IPS-20b (cell line): ENCODE measurements around the gene GNGT1.
"Not testable (repeated sequence)": the region's sequence is repeated elsewhere in the genome, so short reads cannot be mapped to it uniquely, and the experiment has no call there.

Experiments used
- H3K27ac ChIP-seq: one replicate; pipeline ENCODE4 v1.5.1; 2013; ENCODE audit warnings: low read length
- H3K27me3 ChIP-seq: 2 replicates; pipeline ENCODE4 v1.6.1; 2013; ENCODE audit warnings: mild to moderate bottlenecking, low read length, inconsistent platforms; ENCODE audit not compliant: insufficient read depth
- H3K36me3 ChIP-seq: 2 replicates; pipeline ENCODE4 v1.6.1; 2013; ENCODE audit warnings: low read depth, mild to moderate bottlenecking, inconsistent platforms, low read length, moderate library complexity; ENCODE audit not compliant: insufficient read depth
- H3K4me1 ChIP-seq: 2 replicates; pipeline ENCODE4 v1.6.1; 2013; ENCODE audit warnings: mild to moderate bottlenecking, control low read depth, inconsistent platforms, low read length, moderate library complexity; ENCODE audit not compliant: insufficient read depth
- H3K4me3 ChIP-seq: 2 replicates; pipeline ENCODE4 v1.5.1; 2013; ENCODE audit warnings: mild to moderate bottlenecking, low read length, inconsistent platforms
- H3K9ac ChIP-seq: 2 replicates; pipeline ENCODE4 v1.6.1; 2013; ENCODE audit warnings: low read depth, mild to moderate bottlenecking, inconsistent platforms, low read length, moderate library complexity
- H3K9me3 ChIP-seq: 2 replicates; pipeline ENCODE4 v1.6.1; 2013; ENCODE audit warnings: mild to moderate bottlenecking, low read depth, low read length, inconsistent platforms; ENCODE audit not compliant: insufficient read depth

GNGT1 gene

DNA sequence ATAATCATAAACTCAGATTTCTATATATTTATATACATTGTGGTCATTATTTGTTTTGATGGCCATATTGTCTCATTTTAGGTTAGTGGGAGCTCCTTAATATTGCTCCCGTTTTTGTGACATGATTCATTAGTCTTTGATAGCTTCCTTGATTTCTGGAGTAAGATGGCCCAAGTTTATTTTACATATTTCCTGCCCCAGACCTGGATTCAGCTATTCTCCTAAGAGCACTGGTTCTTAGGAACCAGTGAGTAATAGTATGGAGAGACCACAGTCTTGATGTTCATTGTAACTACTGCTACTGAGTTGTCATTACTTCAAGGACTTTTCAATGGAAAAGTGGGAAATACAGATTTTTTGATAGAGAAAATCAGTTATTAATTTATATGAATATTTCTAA is 21.8 kb upstream of the GNGT1 start:
- Histone ChIP-seq H3K27ac (no peak overlapping the region), H3K27me3 (peaks cover 10% of the 10 kb centered on the region), H3K9me3 (no peaks in the 10 kb centered on the region; the same call in 1 of the 2 replicates), H3K4me1 (no peaks in the 10 kb centered on the region), H3K9ac (no peak overlapping the region), H3K4me3 (no peak overlapping the region), H3K36me3 (no peaks in the 10 kb centered on the region)

DNA sequence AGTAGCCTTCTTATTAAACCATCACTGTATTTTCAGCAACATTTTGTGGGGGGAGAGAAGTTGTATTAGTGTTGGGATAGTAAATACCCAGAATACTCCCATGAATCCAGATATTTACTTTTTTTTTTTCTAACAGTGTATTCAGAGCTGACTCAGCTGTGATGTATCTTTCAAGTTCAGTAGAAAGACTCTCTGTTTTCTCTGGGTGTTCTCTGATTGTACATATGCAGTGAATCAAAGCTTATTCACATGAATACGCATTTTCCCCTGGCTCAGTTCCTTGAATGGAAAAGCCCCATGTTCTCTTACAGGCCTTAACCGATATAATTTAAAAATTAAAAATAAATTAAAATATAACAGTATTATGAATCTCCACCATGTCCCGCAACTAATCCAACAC is 17.1 kb upstream of the GNGT1 start:
- Histone ChIP-seq H3K4me3 (peak overlapping the region; percentile 82; the same call in 1 of the 2 replicates), H3K36me3 (no peaks in the 10 kb centered on the region), H3K9ac (no peak overlapping the region), H3K27me3 (peaks cover 36% of the 10 kb centered on the region), H3K27ac (no peak overlapping the region), H3K9me3 (no peaks in the 10 kb centered on the region), H3K4me1 (no peaks in the 10 kb centered on the region)

DNA sequence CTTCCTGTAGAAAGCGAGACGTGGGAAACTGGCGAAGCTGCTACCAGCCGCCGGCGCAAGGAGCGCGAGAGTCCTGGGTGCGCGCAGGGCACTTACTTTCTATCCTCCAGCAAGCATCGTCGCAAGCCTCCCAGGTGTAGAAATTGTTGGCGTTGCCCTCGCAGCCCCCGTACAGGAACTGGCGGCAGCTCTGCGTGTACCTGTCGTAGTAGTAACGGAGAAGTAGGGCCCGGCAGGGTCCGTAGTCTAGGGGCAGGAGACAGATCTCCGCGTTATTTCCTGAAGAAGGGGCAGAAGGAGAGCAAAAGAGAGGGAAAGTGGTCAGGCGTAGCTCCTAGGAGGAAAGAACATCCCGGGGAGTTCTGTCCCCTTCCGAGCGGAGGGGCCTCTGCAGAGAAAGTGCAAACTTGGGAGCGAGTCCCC is 16.3 kb upstream of the GNGT1 start:
- Histone ChIP-seq H3K36me3 (no peaks in the 10 kb centered on the region), H3K9me3 (no peaks in the 10 kb centered on the region), H3K4me1 (no peaks in the 10 kb centered on the region), H3K4me3 (peak overlapping the region; percentile 82), H3K9ac (peak overlapping the region; percentile 50; the same call in 1 of the 2 replicates), H3K27me3 (peaks cover 36% of the 10 kb centered on the region), H3K27ac (no peak overlapping the region)

- Histone ChIP-seq H3K4me1 (no peaks in the 10 kb centered on the region), H3K36me3 (no peaks in the 10 kb centered on the region), H3K4me3 (peak within 1 kb of the TSS; percentile 82), H3K9ac (peak within 1 kb of the TSS; percentile 50; the same call in 1 of the 2 replicates), H3K27ac (no peak within 1 kb of the TSS), H3K9me3 (no peaks in the 10 kb centered on the region), H3K27me3 (peaks cover 36% of the 10 kb centered on the region)
These were observed 15.8 kb upstream of the GNGT1 start, which contains the start of gene TFPI2 for GRCh38 chr7:93890464-93891068. Gene TFPI2, minus strand, starts transcription at chr7:93890753. Its CDS starts 75 bp downstream, at chr7:93890678.

DNA sequence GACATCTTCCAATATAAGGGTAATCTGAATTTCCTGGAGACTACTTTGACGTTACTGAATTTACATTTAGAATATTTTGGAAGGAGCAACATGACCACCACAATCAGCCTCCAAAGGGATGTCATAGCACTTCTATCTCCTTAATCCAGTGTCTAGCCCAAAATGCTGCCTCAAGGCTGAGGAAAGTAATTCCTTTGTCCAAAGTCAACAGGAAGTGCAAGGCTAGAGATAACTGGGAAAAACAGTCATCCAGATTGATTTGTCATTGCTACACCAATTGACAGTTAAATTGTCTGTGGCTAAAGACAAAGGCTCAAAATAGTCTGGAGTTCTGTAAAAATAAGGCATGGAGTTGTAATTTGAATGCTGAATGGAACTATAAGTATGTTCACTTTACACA is 11.9 kb upstream of the GNGT1 start:
- Histone ChIP-seq H3K4me1 (no peaks in the 10 kb centered on the region), H3K27me3 (peaks cover 27% of the 10 kb centered on the region), H3K36me3 (no peaks in the 10 kb centered on the region), H3K4me3 (no peak overlapping the region), H3K9me3 (no peaks in the 10 kb centered on the region), H3K27ac (no peak overlapping the region), H3K9ac (no peak overlapping the region)

GRCh38 chr7:93894966-93895640 is 11.3 kb upstream of the GNGT1 start:
- H3K36me3 ChIP-seq = no peaks in the 10 kb centered on the region
- no peak overlapping the region for H3K4me3 ChIP-seq
- H3K9me3 ChIP-seq = no peaks in the 10 kb centered on the region
- H3K27me3 ChIP-seq = peaks cover 20% of the 10 kb centered on the region
- H3K4me1 ChIP-seq = no peaks in the 10 kb centered on the region
- H3K9ac ChIP-seq = no peak overlapping the region
- H3K27ac ChIP-seq = no peak overlapping the region

- Histone ChIP-seq H3K9me3 (no peaks in the 10 kb centered on the region), H3K9ac (no peak overlapping the region), H3K27me3 (peaks cover 11% of the 10 kb centered on the region; the same call in 1 of the 2 replicates), H3K4me1 (no peaks in the 10 kb centered on the region), H3K36me3 (no peaks in the 10 kb centered on the region), H3K27ac (no peak overlapping the region), H3K4me3 (no peak overlapping the region)
These were observed 10.3 kb upstream of the GNGT1 start for GRCh38 chr7:93895859-93896600.

- Histone ChIP-seq H3K27ac (no peak overlapping the region), H3K27me3 (no peaks in the 10 kb centered on the region), H3K36me3 (no peaks in the 10 kb centered on the region), H3K4me3 (no peak overlapping the region), H3K9ac (no peak overlapping the region), H3K4me1 (no peaks in the 10 kb centered on the region), H3K9me3 (no peaks in the 10 kb centered on the region)
These were observed 8.7 kb upstream of the GNGT1 start for GRCh38 chr7:93897680-93898079.

- no peaks in the 10 kb centered on the region for H3K4me1 ChIP-seq
- no peak overlapping the region for H3K4me3 ChIP-seq
- H3K9ac ChIP-seq = no peak overlapping the region
- H3K9me3 ChIP-seq = no peaks in the 10 kb centered on the region
- no peak overlapping the region for H3K27ac ChIP-seq
- no peaks in the 10 kb centered on the region for H3K27me3 ChIP-seq
- H3K36me3 ChIP-seq = no peaks in the 10 kb centered on the region
These were observed 3.5 kb upstream of the GNGT1 start for GRCh38 chr7:93902777-93903423.

GRCh38 chr7:93910076-93910994 is 4.0 kb downstream of the GNGT1 start:
- H3K4me1 ChIP-seq = no peaks in the 10 kb centered on the region
- no peaks in the 10 kb centered on the region for H3K36me3 ChIP-seq
- H3K27me3 ChIP-seq = no peaks in the 10 kb centered on the region
- H3K9ac ChIP-seq = no peak overlapping the region
- no peak overlapping the region for H3K27ac ChIP-seq
- no peak overlapping the region for H3K4me3 ChIP-seq
- no peaks in the 10 kb centered on the region for H3K9me3 ChIP-seq

DNA sequence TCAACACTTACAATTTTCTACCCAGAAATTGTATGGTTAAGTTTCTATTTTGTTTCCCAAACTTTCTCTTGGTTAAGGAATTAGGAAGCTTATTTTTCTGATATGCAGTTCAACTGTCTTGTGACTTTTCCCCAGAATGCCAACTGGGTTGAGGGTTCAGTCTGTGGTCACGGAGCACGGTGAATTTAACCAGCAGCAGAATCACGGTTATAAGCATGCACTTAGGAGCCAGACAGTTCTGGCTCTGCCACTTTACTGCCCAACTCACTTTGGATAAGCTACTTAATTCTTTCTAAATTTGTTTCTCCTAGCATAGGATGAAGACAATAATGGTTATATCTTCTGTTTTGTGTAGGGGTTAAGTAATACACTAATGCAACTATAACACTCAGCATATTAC is 4.9 kb downstream of the GNGT1 start:
- H3K9me3 ChIP-seq, H3K27me3 ChIP-seq, H3K36me3 ChIP-seq, H3K4me3 ChIP-seq, H3K27ac ChIP-seq, H3K9ac ChIP-seq, H3K4me1 ChIP-seq: not testable (repeated sequence)
